ENCODE results near the gene KCNK6. TPM values are rescaled to one million over a fixed set of nuclear protein-coding genes. Genes with fewer than 3 reads are reported as not detected.

Gene KCNK6
- total and polyA plus RNA-seq, 4 donors = 3.0 to 10.8 (median 8.5) TPM

DNA sequence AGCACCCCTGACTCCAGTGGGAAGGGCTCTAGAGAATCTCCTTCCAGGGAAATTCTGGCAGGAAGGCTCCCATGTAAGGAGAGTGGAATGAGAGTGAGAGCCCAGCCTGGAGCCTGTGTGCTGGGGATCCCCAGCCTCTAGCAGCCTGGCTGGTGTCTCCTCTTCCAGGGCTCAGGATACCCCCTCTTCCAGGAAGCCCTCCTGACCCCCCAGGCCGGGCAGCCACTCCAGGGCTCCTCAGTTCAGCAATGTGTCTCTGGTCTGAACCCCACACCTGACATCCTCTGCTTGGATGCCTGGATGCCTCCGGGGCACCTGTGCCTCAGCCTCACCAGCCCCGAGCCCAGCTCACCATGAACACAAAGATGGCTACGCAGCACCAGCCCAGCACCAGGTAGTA, 12.6 kb upstream of the KCNK6 start:
- 97 to 100% methylated on average over 4 of the region's 4 CpGs for WGBS, 2 donors
- peaks cover 0 to 36% (median 10%) of the 10 kb centered on the region in 4 donors for H3K36me3 ChIP-seq (ENCODE audit: control insufficient read depth in 4 of 4, insufficient read depth in 4 of 4, low read length in 4 of 4)
- no peak overlapping the region for H3K9ac ChIP-seq (ENCODE audit: insufficient read depth in 1 of 2, low read length in 2 of 2)
- H3K27me3 ChIP-seq (ENCODE audit: control insufficient read depth in 3 of 3, insufficient read depth in 3 of 3, low read length in 2 of 3) = no peaks in the 10 kb centered on the region
- TF ChIP-seq, protein P1, sequence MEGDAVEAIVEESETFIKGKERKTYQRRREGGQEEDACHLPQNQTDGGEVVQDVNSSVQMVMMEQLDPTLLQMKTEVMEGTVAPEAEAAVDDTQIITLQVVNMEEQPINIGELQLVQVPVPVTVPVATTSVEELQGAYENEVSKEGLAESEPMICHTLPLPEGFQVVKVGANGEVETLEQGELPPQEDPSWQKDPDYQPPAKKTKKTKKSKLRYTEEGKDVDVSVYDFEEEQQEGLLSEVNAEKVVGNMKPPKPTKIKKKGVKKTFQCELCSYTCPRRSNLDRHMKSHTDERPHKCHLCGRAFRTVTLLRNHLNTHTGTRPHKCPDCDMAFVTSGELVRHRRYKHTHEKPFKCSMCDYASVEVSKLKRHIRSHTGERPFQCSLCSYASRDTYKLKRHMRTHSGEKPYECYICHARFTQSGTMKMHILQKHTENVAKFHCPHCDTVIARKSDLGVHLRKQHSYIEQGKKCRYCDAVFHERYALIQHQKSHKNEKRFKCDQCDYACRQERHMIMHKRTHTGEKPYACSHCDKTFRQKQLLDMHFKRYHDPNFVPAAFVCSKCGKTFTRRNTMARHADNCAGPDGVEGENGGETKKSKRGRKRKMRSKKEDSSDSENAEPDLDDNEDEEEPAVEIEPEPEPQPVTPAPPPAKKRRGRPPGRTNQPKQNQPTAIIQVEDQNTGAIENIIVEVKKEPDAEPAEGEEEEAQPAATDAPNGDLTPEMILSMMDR (IDR thresholded peaks at IDR 0.05; ENCODE audit: control extremely low read depth, extremely low read depth) = no peak
- ATAC-seq (ENCODE audit: insufficient read depth, low FRiP score) = no peak
- H3K9me3 ChIP-seq (ENCODE audit: control insufficient read depth in 4 of 4, insufficient read depth in 3 of 4, low read length in 3 of 4) = no peaks in the 10 kb centered on the region
- no peak overlapping the region for H3K27ac ChIP-seq (ENCODE audit: low read depth in 1 of 2, low read length in 1 of 2)
- peaks cover 0 to 13% (median 0%) of the 10 kb centered on the region in 5 donors for H3K4me1 ChIP-seq (ENCODE audit: control insufficient read depth in 5 of 5, insufficient read depth in 5 of 5, low read length in 5 of 5)
- DNase-seq = no peak
- H3K4me3 ChIP-seq = no peak overlapping the region

DNA sequence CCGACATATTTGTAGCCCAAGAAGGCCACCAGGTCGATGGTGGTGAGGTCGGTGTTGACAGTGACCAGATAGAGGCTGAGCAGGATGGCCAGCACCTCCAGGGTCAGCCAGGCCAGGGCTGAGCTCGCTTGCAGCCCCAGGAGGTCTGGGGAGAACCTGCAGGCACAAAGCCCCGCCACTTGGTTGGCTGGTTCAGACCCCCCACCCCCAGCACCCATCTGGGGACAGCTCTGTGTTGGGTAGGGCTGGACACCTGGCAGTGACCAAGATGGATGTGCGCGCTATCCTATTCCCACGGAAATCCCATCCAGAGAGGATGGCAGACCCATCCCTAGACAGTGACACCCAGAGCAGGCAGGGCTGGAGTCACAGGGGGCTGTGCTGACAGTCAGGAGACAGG, 12.0 kb upstream of the KCNK6 start:
- ATAC-seq (ENCODE audit: insufficient read depth, low FRiP score) (no peak), DNase-seq (no peak)
- peaks cover 0 to 13% (median 0%) of the 10 kb centered on the region in 5 donors for H3K4me1 ChIP-seq (ENCODE audit: control insufficient read depth in 5 of 5, insufficient read depth in 5 of 5, low read length in 5 of 5)
- H3K4me3 ChIP-seq = no peak overlapping the region
- H3K27me3 ChIP-seq (ENCODE audit: control insufficient read depth in 3 of 3, insufficient read depth in 3 of 3, low read length in 2 of 3) = no peaks in the 10 kb centered on the region
- H3K36me3 ChIP-seq (ENCODE audit: control insufficient read depth in 4 of 4, insufficient read depth in 4 of 4, low read length in 4 of 4) = peaks cover 0 to 36% (median 10%) of the 10 kb centered on the region in 4 donors
- no peak overlapping the region for H3K27ac ChIP-seq (ENCODE audit: low read depth in 1 of 2, low read length in 1 of 2)
- TF ChIP-seq, protein P1 (IDR thresholded peaks at IDR 0.05; ENCODE audit: control extremely low read depth, extremely low read depth) = no peak
- no peak overlapping the region for H3K9ac ChIP-seq (ENCODE audit: insufficient read depth in 1 of 2, low read length in 2 of 2)
- no peaks in the 10 kb centered on the region for H3K9me3 ChIP-seq (ENCODE audit: control insufficient read depth in 4 of 4, insufficient read depth in 3 of 4, low read length in 3 of 4)
- 93 to 97% methylated on average over 8 of the region's 8 CpGs for WGBS, 2 donors

DNA sequence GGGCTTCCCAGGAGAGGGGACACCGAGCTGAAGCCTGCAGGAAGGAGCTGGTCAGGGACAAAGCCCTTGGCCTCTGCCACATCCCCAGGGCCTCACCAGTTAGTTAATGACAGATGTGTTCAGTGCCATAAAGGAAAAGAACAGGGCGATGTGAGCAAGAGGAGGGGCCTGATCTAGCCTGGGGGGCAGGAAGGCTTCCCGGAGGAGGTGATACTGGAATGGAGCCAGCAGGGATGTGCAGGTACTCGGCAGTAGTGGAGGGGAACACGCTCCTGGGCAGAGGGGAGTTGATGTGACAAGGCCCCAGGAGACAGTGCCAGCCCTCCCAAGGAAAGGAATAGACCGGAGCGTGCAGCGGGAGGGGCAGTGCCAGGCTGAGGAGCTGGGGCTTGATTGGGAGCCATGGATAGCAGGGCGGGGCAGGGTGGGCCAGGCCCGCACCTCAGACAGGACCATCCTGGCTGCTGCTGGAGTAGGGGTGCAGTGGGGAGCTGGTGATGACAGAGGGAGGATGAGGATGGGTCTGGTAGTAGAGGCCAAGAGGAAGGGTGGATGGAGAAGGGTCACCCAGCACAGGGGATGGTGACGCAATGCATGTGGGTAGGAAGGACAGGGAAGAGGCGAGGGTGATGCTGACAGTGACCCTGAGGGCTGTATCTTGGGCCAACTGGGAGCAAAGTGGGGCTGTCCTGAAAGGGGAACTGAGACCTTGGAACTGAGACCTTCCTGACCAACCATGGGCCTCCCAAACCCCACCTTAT, 11.5 kb upstream of the KCNK6 start:
- Histone ChIP-seq H3K27me3 (ENCODE audit: control insufficient read depth in 3 of 3, insufficient read depth in 3 of 3, low read length in 2 of 3) (no peaks in the 10 kb centered on the region), H3K9me3 (ENCODE audit: control insufficient read depth in 4 of 4, insufficient read depth in 3 of 4, low read length in 3 of 4) (no peaks in the 10 kb centered on the region), H3K4me1 (ENCODE audit: control insufficient read depth in 5 of 5, insufficient read depth in 5 of 5, low read length in 5 of 5) (peaks cover 0 to 13% (median 0%) of the 10 kb centered on the region in 5 donors), H3K27ac (ENCODE audit: low read depth in 1 of 2, low read length in 1 of 2) (no peak overlapping the region), H3K9ac (ENCODE audit: insufficient read depth in 1 of 2, low read length in 2 of 2) (no peak overlapping the region), H3K4me3 (no peak overlapping the region), H3K36me3 (ENCODE audit: control insufficient read depth in 4 of 4, insufficient read depth in 4 of 4, low read length in 4 of 4) (peaks cover 0 to 36% (median 10%) of the 10 kb centered on the region in 4 donors)
- 91% methylated on average over 12 of the region's 12 CpGs for WGBS, 2 donors
- DNase-seq (no peak), ATAC-seq (ENCODE audit: insufficient read depth, low FRiP score) (no peak)
- TF ChIP-seq, protein P1 (IDR thresholded peaks at IDR 0.05; ENCODE audit: control extremely low read depth, extremely low read depth) = no peak

Measured in lung (tissue), 12 donors.